Naive B cell (primary cell): ENCODE measurements around the gene SULT2B1. TPM values are rescaled to one million over a fixed set of nuclear protein-coding genes. Genes with fewer than 3 reads are reported as not detected.

Experiments
- ATAC-seq, 2 donors: fragments of 150-1000 bp; cut with Tn5 transposase; 2 replicates each; pipeline ENCODE4 v1.10.0; 2021; ENCODE audit warnings: low read depth in 2 of 2, mild to moderate bottlenecking in 2 of 2, moderate library complexity in 2 of 2
- DNase-seq: peaks from one replicate; pipeline ENCODE4 v3.0.0; 2022
- H3K27ac Mint-ChIP-seq, 6 donors: one replicate each; pipeline ENCODE4 v1.8.0; 2020 to 2022; ENCODE audit warnings: mild to moderate bottlenecking in 6 of 6, mixed read lengths in 6 of 6, moderate library complexity in 5 of 6, inconsistent platforms in 2 of 6
- H3K27me3 Mint-ChIP-seq, 3 donors: one replicate each; pipeline ENCODE4 v1.8.0; 2021 to 2022; ENCODE audit warnings: mixed read lengths in 3 of 3, mild to moderate bottlenecking in 1 of 3
- H3K36me3 Mint-ChIP-seq, 2 donors: one replicate each; pipeline ENCODE4 v1.8.0; 2020 to 2022; ENCODE audit warnings: mixed read lengths in 2 of 2, inconsistent platforms in 1 of 2, mild to moderate bottlenecking in 1 of 2
- H3K4me1 Mint-ChIP-seq, 3 donors: one replicate each; pipeline ENCODE4 v1.8.0; 2020 to 2022; ENCODE audit warnings: mixed read lengths in 3 of 3, inconsistent platforms in 1 of 3, mild to moderate bottlenecking in 1 of 3, moderate library complexity in 1 of 3
- H3K4me3 Mint-ChIP-seq, 8 donors: one replicate each; pipeline ENCODE4 v1.8.0; 2020 to 2022; ENCODE audit warnings: mild to moderate bottlenecking in 8 of 8, mixed read lengths in 8 of 8, moderate library complexity in 8 of 8, inconsistent platforms in 2 of 8
- H3K9me3 Mint-ChIP-seq, 7 donors: one replicate each; pipeline ENCODE4 v1.8.0; 2020 to 2022; ENCODE audit warnings: mixed read lengths in 7 of 7, mild to moderate bottlenecking in 5 of 7, inconsistent platforms in 2 of 7, moderate library complexity in 1 of 7
- polyA plus RNA-seq, 6 donors: library from polyadenylated mRNA; unstranded; fragments of 300-500 nt; fragmentation: Illumina TruSeq; gene quantifications; one replicate each; pipeline ENCODE4 v1.2.3, GENCODE V29; 2021; ENCODE audit warnings: low read depth in 6 of 6

SULT2B1 gene
- polyA plus RNA-seq, 6 donors from 2014 or later: not detected

DNA sequence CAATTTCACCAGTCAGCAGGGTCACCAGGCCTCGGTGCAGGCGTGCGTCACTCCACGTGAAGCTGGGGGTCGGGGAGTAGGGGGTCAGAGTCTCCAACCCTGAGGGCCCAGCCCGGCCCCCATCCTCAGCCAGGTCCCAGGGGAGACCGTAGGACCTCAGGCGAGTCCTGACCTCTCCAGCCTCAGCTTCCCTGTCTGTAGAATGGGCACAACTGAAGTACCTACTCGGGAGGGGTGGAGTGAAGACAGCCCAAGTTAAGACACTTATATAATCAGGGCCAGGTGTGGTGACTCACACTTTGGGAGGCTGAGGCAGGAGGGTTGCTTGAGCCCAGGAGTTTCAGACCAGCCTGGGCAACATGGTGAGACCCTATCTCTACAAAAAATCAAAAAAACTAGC, 51.9 kb downstream of the SULT2B1 start:
- no peak for DNase-seq
- Mint-ChIP-seq H3K27ac (no peak overlapping the region), H3K9me3 (no peaks in the 10 kb centered on the region), H3K27me3 (peaks cover 0 to 1% (median under 1%) of the 10 kb centered on the region in 3 donors), H3K4me1 (peaks cover 4 to 6% (median 5%) of the 10 kb centered on the region in 3 donors), H3K4me3 (peak overlapping the region in 1 of 8 donors; percentile 42), H3K36me3 (no peaks in the 10 kb centered on the region)
- ATAC-seq: no peak

DNA sequence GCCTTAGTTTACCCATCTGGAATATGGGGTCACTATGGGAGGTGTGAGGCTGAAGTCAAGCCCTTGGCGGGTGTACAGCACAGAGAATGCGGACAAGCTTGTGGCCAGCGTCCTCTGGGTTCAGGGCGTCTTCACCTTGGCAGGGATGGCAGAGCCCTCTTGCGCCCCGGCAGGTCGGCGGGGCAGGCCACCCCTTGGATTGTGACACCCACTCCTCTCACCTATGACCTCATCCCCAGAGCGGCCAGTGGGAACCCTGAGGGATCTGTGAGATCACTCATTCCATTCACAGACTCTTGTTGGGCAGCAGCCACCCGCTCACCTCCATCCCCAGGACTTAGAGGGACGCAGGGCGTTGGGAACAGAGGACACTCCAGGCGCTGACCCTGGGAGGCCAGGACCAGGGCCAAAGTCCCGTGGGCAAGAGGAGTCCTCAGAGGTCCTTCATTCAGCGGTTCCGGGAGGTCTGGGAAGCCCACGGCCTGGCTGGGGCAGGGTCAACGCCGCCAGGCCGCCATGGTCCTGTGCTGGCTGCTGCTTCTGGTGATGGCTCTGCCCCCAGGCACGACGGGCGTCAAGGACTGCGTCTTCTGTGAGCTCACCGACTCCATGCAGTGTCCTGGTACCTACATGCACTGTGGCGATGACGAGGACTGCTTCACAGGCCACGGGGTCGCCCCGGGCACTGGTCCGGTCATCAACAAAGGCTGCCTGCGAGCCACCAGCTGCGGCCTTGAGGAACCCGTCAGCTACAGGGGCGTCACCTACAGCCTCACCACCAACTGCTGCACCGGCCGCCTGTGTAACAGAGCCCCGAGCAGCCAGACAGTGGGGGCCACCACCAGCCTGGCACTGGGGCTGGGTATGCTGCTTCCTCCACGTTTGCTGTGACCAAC, 54.7 kb downstream of the SULT2B1 start, which contains the start of gene SPACA4:
Gene SPACA4, plus strand, starts transcription at position 280 of the 896 bp plus-strand sequence. Its CDS starts 237 bp downstream, at position 517.
- H3K27me3 Mint-ChIP-seq: no peaks in the 10 kb centered on the region

DNA sequence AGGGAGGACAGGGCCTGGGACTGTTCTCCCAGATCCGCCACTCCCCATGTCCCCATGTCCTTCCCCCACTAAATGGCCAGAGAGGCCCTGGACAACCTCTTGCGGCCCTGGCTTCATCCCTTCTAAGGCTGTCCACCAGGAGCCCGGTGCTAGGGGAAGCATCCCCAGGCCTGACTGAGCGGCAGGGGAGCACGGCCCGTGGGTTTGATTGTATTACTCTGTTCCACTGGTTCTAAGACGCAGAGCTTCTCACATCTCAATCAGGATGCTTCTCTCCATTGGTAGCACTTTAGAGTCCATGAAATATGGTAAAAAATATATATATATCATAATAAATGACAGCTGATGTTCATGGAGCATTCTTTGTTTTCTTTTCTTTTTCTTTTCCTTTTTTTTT, 55.4 kb downstream of the SULT2B1 start:
- Mint-ChIP-seq H3K36me3 (no peaks in the 10 kb centered on the region), H3K4me1 (peaks cover 6 to 12% (median 8%) of the 10 kb centered on the region in 3 donors), H3K4me3 (no peak overlapping the region), H3K27ac (peak overlapping the region in 1 of 6 donors; percentile 66), H3K27me3 (no peaks in the 10 kb centered on the region), H3K9me3 (no peaks in the 10 kb centered on the region)
- ATAC-seq (no peak), DNase-seq (no peak)

More for the DNA sequence above, 54.7 kb downstream of the SULT2B1 start, which contains the start of gene SPACA4:
- Mint-ChIP-seq H3K9me3 (no peaks in the 10 kb centered on the region), H3K36me3 (no peaks in the 10 kb centered on the region), H3K27ac (peak within 1 kb of the TSS in 1 of 6 donors; percentile 66), H3K4me3 (no peak within 1 kb of the TSS), H3K4me1 (peaks cover 6 to 12% (median 8%) of the 10 kb centered on the region in 3 donors)
- DNase-seq (no peak), ATAC-seq (no peak)

DNA sequence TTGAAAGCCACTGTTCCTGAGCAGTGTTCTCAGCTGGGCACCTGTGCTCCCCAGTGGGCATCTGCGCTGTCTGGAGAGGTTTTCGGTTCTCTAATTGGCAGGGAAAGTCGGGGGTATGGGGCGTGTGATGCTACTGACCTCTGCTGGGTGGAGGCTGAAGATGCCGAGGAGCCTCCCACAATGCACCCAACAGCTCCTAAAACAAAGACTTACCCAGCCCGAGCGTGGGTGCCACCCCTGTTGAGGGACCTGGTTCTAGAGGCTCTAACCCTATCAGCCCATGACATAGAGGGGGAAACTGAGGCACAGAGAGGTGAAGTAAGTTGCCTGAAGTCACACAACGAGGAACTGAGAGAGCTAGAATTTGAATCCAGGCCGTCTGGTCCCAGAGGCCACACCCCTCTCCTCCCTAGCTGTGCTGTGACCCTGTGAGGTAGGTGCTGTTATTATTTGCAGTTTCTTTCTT, 56.9 kb downstream of the SULT2B1 start:
- Mint-ChIP-seq H3K27me3 (no peaks in the 10 kb centered on the region), H3K4me1 (peaks cover 9 to 17% (median 11%) of the 10 kb centered on the region in 3 donors), H3K4me3 (peak overlapping the region in 6 of 8 donors; percentile 5 to 75 (median 50)), H3K27ac (peak overlapping the region in 2 of 6 donors; percentile 38 to 89), H3K9me3 (no peaks in the 10 kb centered on the region), H3K36me3 (no peaks in the 10 kb centered on the region)
- DNase-seq (peak; percentile 65), ATAC-seq (peak; percentile 98 to 99)

DNA sequence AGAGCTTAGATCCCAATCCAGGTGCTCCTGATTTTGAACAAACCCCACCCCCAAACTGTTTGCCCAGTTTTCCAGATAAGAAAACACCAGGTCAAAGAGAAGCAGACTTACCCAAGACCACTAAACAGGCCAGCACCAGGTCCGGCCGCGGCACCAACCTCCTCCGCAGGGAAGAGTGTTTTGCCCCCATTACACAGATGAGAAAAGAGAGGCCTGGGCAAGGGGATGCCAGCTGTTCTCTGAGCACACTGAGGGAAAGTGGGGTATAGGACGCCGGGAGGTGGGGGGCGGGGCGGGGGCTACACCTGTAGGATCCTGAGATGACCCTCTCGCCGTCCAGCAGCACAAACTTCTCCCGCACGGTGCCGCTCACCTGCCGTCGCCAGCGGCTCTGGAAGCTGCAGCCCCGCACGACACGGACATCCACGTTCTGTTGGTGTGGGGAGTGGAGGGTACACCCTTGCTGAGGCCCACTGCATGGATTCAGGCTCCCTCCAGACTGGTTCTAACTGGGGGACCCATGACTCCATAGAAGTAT, 57.7 kb downstream of the SULT2B1 start:
- H3K4me1 Mint-ChIP-seq: peaks cover 15 to 20% (median 17%) of the 10 kb centered on the region in 3 donors
- no peaks in the 10 kb centered on the region for H3K9me3 Mint-ChIP-seq
- ATAC-seq (no peak), DNase-seq (no peak)
- no peaks in the 10 kb centered on the region for H3K27me3 Mint-ChIP-seq
- no peak overlapping the region for H3K4me3 Mint-ChIP-seq
- no peaks in the 10 kb centered on the region for H3K36me3 Mint-ChIP-seq
- H3K27ac Mint-ChIP-seq: no peak overlapping the region

DNA sequence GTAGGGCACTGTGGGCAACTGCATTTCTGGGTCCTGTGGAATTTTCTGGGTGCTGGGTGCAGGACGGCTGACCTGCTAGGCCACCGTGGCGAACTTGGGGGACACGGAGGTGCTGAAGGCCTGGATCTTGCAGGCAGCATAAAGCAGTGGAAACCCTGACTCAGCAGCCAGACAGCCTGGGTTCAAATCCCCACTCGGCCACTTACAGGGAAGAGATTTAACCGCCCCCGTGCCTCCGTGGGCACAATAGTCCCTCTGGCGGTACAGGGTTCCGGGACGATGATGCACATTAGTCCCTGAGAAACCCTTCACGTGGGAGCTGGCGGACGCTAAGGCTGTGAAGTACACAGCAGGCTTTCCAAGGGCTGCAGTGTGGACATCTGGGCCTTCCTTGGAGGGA, 59.9 kb downstream of the SULT2B1 start:
- H3K4me1 Mint-ChIP-seq: peaks cover 21 to 30% (median 26%) of the 10 kb centered on the region in 3 donors
- H3K36me3 Mint-ChIP-seq: no peaks in the 10 kb centered on the region
- H3K4me3 Mint-ChIP-seq: peak overlapping the region in 1 of 8 donors; percentile 25
- no peaks in the 10 kb centered on the region for H3K27me3 Mint-ChIP-seq
- no peaks in the 10 kb centered on the region for H3K9me3 Mint-ChIP-seq
- no peak for DNase-seq
- ATAC-seq: no peak
- peak overlapping the region in 1 of 6 donors; percentile 59 for H3K27ac Mint-ChIP-seq

DNA sequence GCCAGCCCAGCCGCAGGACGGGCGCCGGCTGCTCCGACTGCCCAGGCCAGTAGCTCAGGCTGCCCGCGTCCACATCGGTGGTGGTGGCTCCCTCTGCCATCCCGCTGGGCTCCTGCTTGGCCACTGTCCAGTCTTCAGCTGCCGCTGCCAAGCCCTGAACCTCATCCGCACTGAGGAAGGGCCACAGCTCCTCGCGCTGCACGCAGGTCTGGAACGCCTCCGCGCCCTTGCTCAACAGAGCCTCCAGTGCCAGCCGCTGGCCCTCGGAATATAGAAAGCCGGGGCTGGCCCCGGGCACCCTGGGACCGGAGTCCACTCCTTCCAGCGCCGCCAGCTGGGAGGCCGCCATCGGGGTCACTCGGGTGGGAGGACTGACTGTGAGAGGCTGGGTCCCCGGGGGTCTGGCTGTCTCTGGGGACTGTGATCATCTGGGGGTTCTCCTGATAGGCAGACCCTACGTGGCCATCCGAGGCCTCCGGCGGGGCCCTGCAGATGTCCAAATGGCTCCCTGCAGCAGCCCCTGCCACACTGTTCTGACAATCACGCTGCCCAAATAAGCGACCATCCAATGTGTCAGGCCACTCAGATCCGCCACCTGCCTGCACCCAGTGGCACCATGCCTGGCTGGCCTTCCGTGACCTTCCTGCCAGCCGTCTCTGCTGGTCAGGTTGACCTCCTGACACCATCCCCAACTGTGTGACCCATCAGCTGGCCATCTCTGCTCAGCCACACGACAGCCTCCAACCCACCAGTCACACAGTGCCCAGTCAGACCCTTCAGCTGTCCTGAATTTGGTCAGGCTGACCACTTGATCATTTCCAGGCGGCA, 61.3 kb downstream of the SULT2B1 start:
- peaks cover 32 to 38% (median 34%) of the 10 kb centered on the region in 3 donors for H3K4me1 Mint-ChIP-seq
- H3K27ac Mint-ChIP-seq: peak overlapping the region in 1 of 6 donors; percentile 34
- H3K9me3 Mint-ChIP-seq: no peaks in the 10 kb centered on the region
- ATAC-seq (no peak), DNase-seq (no peak)
- H3K36me3 Mint-ChIP-seq: no peaks in the 10 kb centered on the region
- H3K4me3 Mint-ChIP-seq: peak overlapping the region in 1 of 8 donors; percentile 44
- no peaks in the 10 kb centered on the region for H3K27me3 Mint-ChIP-seq

DNA sequence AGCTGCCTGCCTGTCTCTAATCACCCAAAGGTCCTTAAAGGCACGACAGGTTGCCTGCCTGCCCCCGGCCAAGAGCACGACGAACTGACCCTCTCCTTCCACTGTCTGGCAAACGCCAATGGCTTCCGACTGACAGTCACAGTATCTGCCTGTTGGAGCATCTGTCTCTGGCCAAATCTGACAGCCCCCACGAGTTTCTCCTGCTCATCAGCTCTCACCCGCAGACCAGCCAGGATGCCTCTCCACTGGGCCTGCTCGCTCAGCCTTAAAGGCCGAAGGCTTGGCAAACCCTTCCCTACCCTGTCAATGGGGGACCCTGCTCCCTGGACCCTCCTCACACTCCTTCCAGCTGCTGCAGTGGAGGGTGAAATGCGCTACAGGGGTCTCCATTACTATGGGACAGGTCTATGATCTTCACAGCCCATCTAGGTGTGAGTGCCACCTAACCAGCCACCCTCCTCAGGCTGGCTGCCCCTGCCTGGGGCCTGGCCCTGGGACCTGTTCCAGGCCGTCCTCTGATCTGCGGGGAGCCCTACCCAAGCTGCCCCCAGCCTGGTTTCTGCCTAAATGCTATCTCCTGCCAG, 62.0 kb downstream of the SULT2B1 start:
- DNase-seq (no peak), ATAC-seq (no peak)
- Mint-ChIP-seq H3K9me3 (no peaks in the 10 kb centered on the region), H3K27me3 (no peaks in the 10 kb centered on the region), H3K4me1 (peaks cover 32 to 36% (median 33%) of the 10 kb centered on the region in 3 donors), H3K27ac (peak overlapping the region in 4 of 6 donors; percentile 70 to 83 (median 72)), H3K36me3 (no peaks in the 10 kb centered on the region), H3K4me3 (peak overlapping the region in 2 of 8 donors; percentile 39 to 48)

DNA sequence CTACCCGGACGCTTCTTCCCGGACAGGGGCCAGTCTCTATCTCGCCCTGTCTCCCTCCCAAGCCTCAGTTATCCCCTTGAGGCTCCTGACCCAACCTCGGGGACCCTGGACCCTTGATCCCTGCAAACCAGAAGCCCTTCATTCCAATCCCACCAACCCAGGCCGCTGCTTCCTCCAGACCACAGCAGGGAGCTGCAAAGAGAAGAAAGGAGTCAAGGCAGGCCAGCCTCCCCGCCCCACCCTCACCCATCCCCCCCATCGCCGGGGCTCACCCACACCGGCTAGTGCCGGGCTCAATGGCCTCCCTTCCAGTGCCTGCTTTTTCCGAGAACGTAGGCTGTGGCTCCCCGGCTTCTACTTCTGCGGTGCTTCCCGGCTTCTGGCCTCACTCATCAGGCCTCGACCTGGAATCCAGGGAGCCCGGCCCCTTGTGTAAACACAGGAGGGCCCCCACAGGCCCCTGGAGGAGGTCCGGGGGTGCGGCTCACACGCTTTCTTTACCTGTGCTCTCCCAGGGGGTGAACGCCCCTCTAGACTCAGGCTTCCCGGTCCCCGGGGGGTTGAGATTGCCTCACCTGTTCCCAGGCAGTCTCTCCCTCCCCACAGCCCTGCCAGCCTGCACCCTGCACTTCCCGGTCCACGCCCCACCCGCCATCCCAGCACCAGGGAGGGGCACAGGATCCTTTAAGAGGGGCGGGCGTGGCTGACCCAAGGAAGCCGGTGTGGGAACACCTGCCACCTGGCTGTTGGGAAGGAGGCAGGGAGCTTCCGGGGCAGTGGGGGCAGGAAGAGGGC, 62.7 kb downstream of the SULT2B1 start, which contains the start of gene FAM83E:
Gene FAM83E, minus strand, starts transcription at position 641 of the 795 bp plus-strand sequence. CDS start 1,704 bp downstream, outside the sequence.
- Mint-ChIP-seq H3K36me3 (no peaks in the 10 kb centered on the region), H3K4me3 (peak within 1 kb of the TSS in 6 of 8 donors; percentile 15 to 73 (median 52)), H3K9me3 (no peaks in the 10 kb centered on the region), H3K27me3 (no peaks in the 10 kb centered on the region), H3K4me1 (peaks cover 34 to 36% (median 35%) of the 10 kb centered on the region in 3 donors), H3K27ac (peak within 1 kb of the TSS in 5 of 6 donors; percentile 70 to 88 (median 73))
- ATAC-seq (no peak), DNase-seq (no peak)

DNA sequence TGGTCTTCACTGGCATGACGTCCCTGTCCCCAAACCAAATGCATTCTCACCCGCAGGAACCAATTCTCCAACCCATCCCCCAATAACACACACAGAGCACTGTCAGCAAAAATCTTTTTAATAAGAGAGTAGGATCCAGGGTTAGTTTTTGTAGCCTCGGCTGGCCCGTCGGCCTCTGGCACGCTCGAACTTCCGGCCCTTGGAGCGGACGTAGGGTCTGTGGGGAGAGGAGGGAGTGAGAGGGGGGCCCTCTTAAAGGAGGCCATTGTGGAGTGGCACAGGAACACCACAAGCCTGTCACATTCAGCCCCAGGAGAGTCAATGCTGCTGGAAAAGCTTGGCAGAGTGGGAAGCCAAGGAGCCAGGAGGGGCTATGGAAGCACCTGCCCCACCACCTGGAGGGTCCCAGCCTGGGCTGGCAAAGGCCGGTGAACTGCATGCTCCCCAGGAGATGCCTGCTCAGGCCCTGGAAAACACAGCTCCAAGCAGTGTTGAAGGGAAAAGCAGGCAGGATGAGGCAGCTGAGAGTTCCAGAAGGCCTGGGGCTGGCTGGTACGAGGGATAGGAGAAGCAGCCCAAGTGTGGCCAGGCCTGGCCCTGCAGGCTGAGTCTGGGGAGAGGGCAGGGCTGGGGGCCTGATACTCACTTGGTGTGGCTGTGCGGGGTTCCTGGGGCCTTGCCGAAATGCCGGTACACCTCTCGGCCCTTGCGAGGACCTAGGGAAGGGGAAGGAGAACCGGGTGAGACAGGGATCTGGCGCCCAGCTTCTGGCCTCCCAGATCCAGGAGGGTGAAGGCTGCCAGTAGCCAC, 63.5 kb downstream of the SULT2B1 start:
- H3K27ac Mint-ChIP-seq: peak overlapping the region in 3 of 6 donors; percentile 36 to 88 (median 47)
- no peak for ATAC-seq
- DNase-seq: no peak
- H3K4me1 Mint-ChIP-seq: peaks cover 37 to 43% (median 42%) of the 10 kb centered on the region in 3 donors
- peak overlapping the region in 5 of 8 donors; percentile 15 to 73 (median 55) for H3K4me3 Mint-ChIP-seq
- no peaks in the 10 kb centered on the region for H3K27me3 Mint-ChIP-seq
- H3K36me3 Mint-ChIP-seq: no peaks in the 10 kb centered on the region
- H3K9me3 Mint-ChIP-seq: no peaks in the 10 kb centered on the region

DNA sequence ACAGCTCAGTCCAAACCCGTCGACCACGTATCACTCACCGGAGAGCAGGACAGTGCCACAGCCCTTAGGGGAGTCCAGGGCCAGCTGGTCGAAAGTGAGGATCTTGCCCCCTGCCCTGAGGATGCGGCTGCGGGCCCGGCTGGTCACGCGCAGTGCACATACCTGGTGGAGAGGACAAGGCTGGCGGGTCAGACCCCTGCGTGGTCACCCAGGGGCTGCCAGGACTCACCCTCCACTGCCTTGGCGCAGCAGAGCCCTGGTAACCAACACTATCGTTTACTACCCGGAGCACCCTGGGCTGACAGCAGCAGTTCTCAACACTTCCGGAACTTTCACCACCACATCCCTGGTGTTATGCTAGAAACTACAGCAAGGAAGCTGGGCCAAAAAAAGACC, 64.1 kb downstream of the SULT2B1 start:
- Mint-ChIP-seq H3K4me3 (peak overlapping the region in 7 of 8 donors; percentile 13 to 90 (median 47)), H3K9me3 (no peaks in the 10 kb centered on the region), H3K36me3 (no peaks in the 10 kb centered on the region), H3K27me3 (no peaks in the 10 kb centered on the region), H3K4me1 (peaks cover 37 to 43% (median 42%) of the 10 kb centered on the region in 3 donors), H3K27ac (peak overlapping the region in 4 of 6 donors; percentile 47 to 69 (median 54))
- DNase-seq (no peak), ATAC-seq (no peak)
